Measurements from ENCODE around the gene KRIT1.

The KRIT1 gene

GRCh38 chr7:92282221-92282814 lies 36.6 kb upstream of the KRIT1 start:
- TF ChIP-seq CTCF (IDR thresholded peaks at IDR 0.05; ENCODE audit: insufficient read depth, low read depth, low read length, missing control alignments), result no peak
- DNase-seq (ENCODE audit: low read depth), result no peak
- H3K4me3 ChIP-seq (ENCODE audit: low read length), result no peak overlapping the region

GRCh38 chr7:92281031-92281430 lies 35.3 kb upstream of the KRIT1 start:
- no peak overlapping the region for H3K4me3 ChIP-seq (ENCODE audit: low read length)
- no peak for DNase-seq (ENCODE audit: low read depth)
- TF ChIP-seq CTCF (IDR thresholded peaks at IDR 0.05; ENCODE audit: insufficient read depth, low read depth, low read length, missing control alignments), result no peak

- DNase-seq (ENCODE audit: low read depth), result no peak
- H3K4me3 ChIP-seq (ENCODE audit: low read length), result no peak overlapping the region
- TF ChIP-seq CTCF (IDR thresholded peaks at IDR 0.05; ENCODE audit: insufficient read depth, low read depth, low read length, missing control alignments), result no peak
Measured at GRCh38 chr7:92279396-92280031, 33.8 kb upstream of the KRIT1 start.

- TF ChIP-seq CTCF (IDR thresholded peaks at IDR 0.05; ENCODE audit: insufficient read depth, low read depth, low read length, missing control alignments), result no peak
- DNase-seq (ENCODE audit: low read depth), result no peak
- no peak overlapping the region for H3K4me3 ChIP-seq (ENCODE audit: low read length)
Measured at GRCh38 chr7:92276460-92276864, 30.7 kb upstream of the KRIT1 start.

GRCh38 chr7:92275327-92275726 lies 29.6 kb upstream of the KRIT1 start:
- TF ChIP-seq CTCF (IDR thresholded peaks at IDR 0.05; ENCODE audit: insufficient read depth, low read depth, low read length, missing control alignments), result no peak
- no peak for DNase-seq (ENCODE audit: low read depth)
- H3K4me3 ChIP-seq (ENCODE audit: low read length), result no peak overlapping the region

- no peak for TF ChIP-seq CTCF (IDR thresholded peaks at IDR 0.05; ENCODE audit: insufficient read depth, low read depth, low read length, missing control alignments)
- no peak overlapping the region for H3K4me3 ChIP-seq (ENCODE audit: low read length)
- DNase-seq (ENCODE audit: low read depth), result peak; percentile 36
Measured at GRCh38 chr7:92268921-92269320, 23.2 kb upstream of the KRIT1 start.

Data from epithelial cell of esophagus (primary cell).